MM.1S (cell line): ENCODE data around the gene MYL5.
"Not testable (repeated sequence)": the region's sequence is repeated elsewhere in the genome, so short reads cannot be mapped to it uniquely, and the experiment has no call there.

Experiments used
- DNase-seq: peaks from one replicate; pipeline ENCODE4 v3.0.0-alpha.2; 2015
- H2AFZ ChIP-seq: fragments of 300-600 bp; sonication (generic); 2 replicates; pipeline ENCODE4 v1.6.0; 2016; ENCODE audit warnings: antibody characterized with exemption, low read length
- H3F3A ChIP-seq: fragments of 300-600 bp; sonication (generic); 2 replicates; pipeline ENCODE4 v1.6.1; 2016; ENCODE audit warnings: mild to moderate bottlenecking, antibody characterized with exemption, low read length, moderate library complexity, mixed read lengths; ENCODE audit not compliant: insufficient read depth
- H3K27ac ChIP-seq: fragments of 300-600 bp; sonication (generic); 2 replicates; pipeline ENCODE4 v1.5.1; 2016; ENCODE audit warnings: mild to moderate bottlenecking, low read length
- H3K27me3 ChIP-seq: fragments of 300-600 bp; sonication (generic); replicated peaks from 2 replicates; pipeline ENCODE4 v1.6.0; 2016; ENCODE audit warnings: low read length; ENCODE audit not compliant: insufficient read depth
- H3K36me3 ChIP-seq: fragments of 300-600 bp; sonication (generic); replicated peaks from 2 replicates; pipeline ENCODE4 v1.6.1; 2016; ENCODE audit warnings: mild to moderate bottlenecking, low read length, mixed read lengths; ENCODE audit not compliant: insufficient read depth
- H3K4me1 ChIP-seq: fragments of 300-600 bp; sonication (generic); 2 replicates; pipeline ENCODE4 v1.6.1; 2016; ENCODE audit warnings: low read length, mixed read lengths
- H3K4me2 ChIP-seq: fragments of 300-600 bp; sonication (generic); 2 replicates; pipeline ENCODE4 v1.6.0; 2016; ENCODE audit warnings: low read depth, low read length
- H3K4me3 ChIP-seq: fragments of 300-600 bp; sonication (generic); 2 replicates; pipeline ENCODE4 v1.5.1; 2016; ENCODE audit warnings: low read length, mixed read lengths
- H3K79me2 ChIP-seq: fragments of 300-600 bp; sonication (generic); 2 replicates; pipeline ENCODE4 v1.6.1; 2016; ENCODE audit warnings: mixed run types, low read length, mixed read lengths
- H3K9ac ChIP-seq: fragments of 300-600 bp; sonication (generic); 2 replicates; pipeline ENCODE4 v1.6.1; 2016; ENCODE audit warnings: low read length, mixed read lengths
- H3K9me2 ChIP-seq: fragments of 300-600 bp; sonication (generic); replicated peaks from 2 replicates; pipeline ENCODE4 v1.6.1; 2016; ENCODE audit warnings: mild to moderate bottlenecking, low read length, mixed read lengths; ENCODE audit not compliant: insufficient read depth
- H3K9me3 ChIP-seq: fragments of 300-600 bp; sonication (generic); replicated peaks from 2 replicates; pipeline ENCODE4 v1.6.1; 2016; ENCODE audit warnings: mild to moderate bottlenecking, low read length, mixed read lengths; ENCODE audit not compliant: insufficient read depth
- H4K20me1 ChIP-seq: fragments of 300-600 bp; sonication (generic); 2 replicates; pipeline ENCODE4 v1.6.1; 2016; ENCODE audit warnings: mild to moderate bottlenecking, low read length, moderate library complexity, mixed read lengths; ENCODE audit not compliant: insufficient read depth
- EZH2 ChIP-seq: fragments of 300-600 bp; sonication (generic); optimal IDR thresholded peaks from 2 replicates; pipeline ENCODE3; 2017; ENCODE audit warnings: low read depth, mild to moderate bottlenecking, antibody characterized with exemption, low read length, mixed read lengths
- EZH2phosphoT487 ChIP-seq: fragments of 300-600 bp; sonication (generic); IDR thresholded peaks from 2 replicates; pipeline ENCODE4 v1.6.1; 2018; ENCODE audit warnings: antibody characterized with exemption, low read length
- TF ChIP-seq, protein P1 (sequence below): fragments of 300-600 bp; sonication (generic); IDR thresholded peaks from 2 replicates; pipeline ENCODE4 v1.5.1; 2016; ENCODE audit warnings: antibody characterized with exemption, low read length, mixed read lengths

MYL5 gene

DNA sequence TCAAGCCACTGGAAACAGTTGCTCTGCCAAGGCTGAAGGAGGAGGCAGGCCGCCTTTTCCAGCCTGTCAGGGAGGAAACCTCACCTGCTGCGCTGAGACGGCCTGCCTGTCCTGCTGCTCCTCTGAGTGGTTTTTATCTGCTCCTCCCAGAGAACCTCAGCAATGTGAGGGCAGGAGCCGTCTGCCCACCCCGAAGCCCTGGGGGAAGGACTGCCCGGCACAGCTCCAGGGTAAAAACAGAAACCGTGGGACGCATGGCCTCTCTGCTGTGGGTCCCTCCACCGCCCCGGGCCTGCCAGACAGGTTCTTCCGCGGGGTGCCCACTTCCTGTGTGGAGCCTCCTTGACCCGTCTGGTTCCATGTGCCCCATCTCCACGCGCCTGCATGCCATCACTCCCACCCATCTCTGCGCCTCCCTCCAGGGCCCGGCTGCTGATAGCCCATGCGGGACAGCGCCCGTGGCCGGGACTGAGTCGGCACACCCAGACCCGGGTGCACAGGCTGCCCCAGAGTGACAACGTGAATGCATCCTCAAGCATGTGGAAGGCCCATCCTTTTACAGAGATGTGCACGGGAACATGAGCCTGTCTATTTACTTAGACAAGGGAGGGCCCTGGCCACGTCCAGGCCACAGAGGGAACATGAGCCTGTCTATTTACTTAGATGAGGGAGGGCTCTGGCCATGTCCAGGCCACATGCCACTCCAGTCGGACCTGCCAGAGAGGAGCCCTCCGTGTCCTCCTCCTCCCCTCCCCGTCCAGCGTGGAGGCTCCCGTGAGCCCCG lies 18.6 kb downstream of the MYL5 start:
- Histone ChIP-seq H2AFZ (no peak overlapping the region), H3K27me3 (no peaks in the 10 kb centered on the region), H3K9ac (no peak overlapping the region), H3K27ac (no peak overlapping the region), H3K9me3 (no peaks in the 10 kb centered on the region), H3F3A (no peaks in the 10 kb centered on the region), H3K79me2 (no peaks in the 10 kb centered on the region), H3K36me3 (no peaks in the 10 kb centered on the region), H3K4me1 (no peaks in the 10 kb centered on the region), H3K4me3 (no peak overlapping the region), H3K9me2 (no peaks in the 10 kb centered on the region), H3K4me2 (no peak overlapping the region), H4K20me1 (no peaks in the 10 kb centered on the region)
- TF ChIP-seq, protein P1, sequence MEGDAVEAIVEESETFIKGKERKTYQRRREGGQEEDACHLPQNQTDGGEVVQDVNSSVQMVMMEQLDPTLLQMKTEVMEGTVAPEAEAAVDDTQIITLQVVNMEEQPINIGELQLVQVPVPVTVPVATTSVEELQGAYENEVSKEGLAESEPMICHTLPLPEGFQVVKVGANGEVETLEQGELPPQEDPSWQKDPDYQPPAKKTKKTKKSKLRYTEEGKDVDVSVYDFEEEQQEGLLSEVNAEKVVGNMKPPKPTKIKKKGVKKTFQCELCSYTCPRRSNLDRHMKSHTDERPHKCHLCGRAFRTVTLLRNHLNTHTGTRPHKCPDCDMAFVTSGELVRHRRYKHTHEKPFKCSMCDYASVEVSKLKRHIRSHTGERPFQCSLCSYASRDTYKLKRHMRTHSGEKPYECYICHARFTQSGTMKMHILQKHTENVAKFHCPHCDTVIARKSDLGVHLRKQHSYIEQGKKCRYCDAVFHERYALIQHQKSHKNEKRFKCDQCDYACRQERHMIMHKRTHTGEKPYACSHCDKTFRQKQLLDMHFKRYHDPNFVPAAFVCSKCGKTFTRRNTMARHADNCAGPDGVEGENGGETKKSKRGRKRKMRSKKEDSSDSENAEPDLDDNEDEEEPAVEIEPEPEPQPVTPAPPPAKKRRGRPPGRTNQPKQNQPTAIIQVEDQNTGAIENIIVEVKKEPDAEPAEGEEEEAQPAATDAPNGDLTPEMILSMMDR: no peak
- no peak for TF ChIP-seq EZH2
- no peak for TF ChIP-seq EZH2phosphoT487
- no peak for DNase-seq

DNA sequence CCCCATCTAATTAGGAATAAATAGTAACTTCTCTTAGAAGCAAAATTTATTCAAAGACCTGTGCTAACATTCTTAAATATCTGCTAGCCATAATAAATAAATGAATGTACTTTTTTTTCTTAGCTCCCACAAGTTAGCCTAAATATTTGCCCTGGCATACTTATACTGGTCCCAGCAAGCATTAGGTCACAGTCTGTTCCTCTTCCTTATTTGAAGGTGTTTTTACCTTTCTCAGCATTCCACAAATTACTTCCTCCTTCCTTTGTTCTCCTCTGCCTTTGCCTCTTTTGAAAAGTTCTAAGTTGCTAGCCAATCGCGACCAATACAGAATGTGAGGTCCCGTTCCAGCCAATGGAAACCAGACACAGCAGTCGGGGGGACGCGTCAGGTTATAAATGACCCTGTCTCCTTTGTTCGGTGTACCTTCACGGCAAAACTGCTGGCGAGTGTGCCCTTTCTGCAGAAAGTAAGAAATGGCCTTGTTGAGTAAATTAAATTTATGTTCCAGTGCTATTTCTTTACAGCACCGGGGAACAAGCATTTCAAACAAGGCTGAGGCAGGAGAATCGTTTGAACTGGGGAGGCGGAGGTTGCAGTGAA lies 20.1 kb downstream of the MYL5 start:
- not testable (repeated sequence) for H3K27me3 ChIP-seq, H3K36me3 ChIP-seq, H3K79me2 ChIP-seq, H3K9me3 ChIP-seq, H3K27ac ChIP-seq, H3K4me3 ChIP-seq, H4K20me1 ChIP-seq, H3F3A ChIP-seq, H3K9ac ChIP-seq, H3K4me1 ChIP-seq, H2AFZ ChIP-seq, H3K9me2 ChIP-seq, DNase-seq, H3K4me2 ChIP-seq

DNA sequence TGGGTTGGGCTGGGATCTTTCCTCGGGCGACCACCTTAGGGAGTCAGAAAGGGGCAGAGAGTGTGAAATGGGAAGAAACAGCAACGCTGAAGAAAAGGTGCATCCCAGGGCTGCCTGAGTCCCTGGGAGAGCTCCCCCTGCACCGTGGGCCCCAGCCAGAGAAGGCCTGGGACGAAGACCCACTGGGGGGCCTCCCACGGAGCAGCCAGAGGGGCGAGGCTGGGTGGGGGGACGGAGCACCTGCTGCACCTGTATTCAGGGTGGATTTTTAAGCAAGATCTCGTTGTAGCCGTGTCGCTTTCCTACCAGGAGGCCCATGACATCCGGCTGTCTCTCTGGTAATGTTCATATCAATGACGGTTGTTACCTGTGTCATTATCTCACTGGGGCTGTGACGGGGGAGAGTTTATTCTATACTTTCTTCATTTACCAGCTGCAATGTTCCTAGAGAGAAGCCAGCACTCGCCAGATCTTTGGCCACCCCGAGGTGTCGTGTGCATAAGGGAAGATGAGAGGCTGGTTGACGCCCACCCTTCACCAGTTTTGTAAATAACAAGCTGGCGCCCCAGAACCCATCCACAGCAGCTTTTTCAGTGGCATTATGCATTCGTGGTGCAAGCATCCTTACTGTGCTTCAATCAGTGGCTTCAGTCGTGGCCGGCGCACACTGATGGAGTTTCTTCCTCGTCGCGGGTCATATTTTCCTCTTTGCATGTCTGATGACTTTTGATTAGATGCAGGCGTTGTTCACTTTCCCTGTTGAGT lies 25.7 kb downstream of the MYL5 start:
- Histone ChIP-seq H3K36me3 (no peaks in the 10 kb centered on the region), H3K27ac (no peak overlapping the region), H3K79me2 (no peaks in the 10 kb centered on the region), H3K4me2 (no peak overlapping the region), H2AFZ (no peak overlapping the region), H3K27me3 (no peaks in the 10 kb centered on the region), H3K4me1 (no peaks in the 10 kb centered on the region), H3F3A (no peaks in the 10 kb centered on the region), H3K4me3 (no peak overlapping the region), H4K20me1 (no peaks in the 10 kb centered on the region), H3K9me3 (no peaks in the 10 kb centered on the region), H3K9me2 (no peaks in the 10 kb centered on the region), H3K9ac (no peak overlapping the region)
- TF ChIP-seq EZH2phosphoT487 (no peak), EZH2 (no peak)
- TF ChIP-seq, protein P1: no peak
- DNase-seq: no peak
